Neural cell (in vitro differentiated cells): Measurements from ENCODE around the gene AGAP2. TPM values are rescaled to one million over a fixed set of nuclear protein-coding genes. Genes with fewer than 3 reads are reported as not detected.

Source experiments
- H2AFZ ChIP-seq: fragments of 200-600, 300-800 bp; sonication (generic), shearing (Covaris generic); 2 replicates; pipeline ENCODE4 v1.6.0; 2014; ENCODE audit warnings: low read depth, mild to moderate bottlenecking, antibody characterized with exemption, low read length, moderate library complexity
- H3F3A ChIP-seq: fragments of 200-600 bp; shearing (Covaris generic); 2 replicates; pipeline ENCODE4 v1.6.1; 2016; ENCODE audit warnings: mild to moderate bottlenecking, moderate library complexity, mixed read lengths, antibody characterized with exemption, low read length; ENCODE audit not compliant: insufficient read depth, poor library complexity, severe bottlenecking
- H3K27ac ChIP-seq: fragments of 200-600, 300-800 bp; sonication (generic), shearing (Covaris generic); 2 replicates; pipeline ENCODE4 v1.5.1; 2014; ENCODE audit warnings: mild to moderate bottlenecking, low read length, moderate library complexity
- H3K27me3 ChIP-seq: fragments of 300-800, 200-600 bp; sonication (generic), shearing (Covaris generic); 2 replicates; pipeline ENCODE4 v1.6.0; 2014; ENCODE audit warnings: mild to moderate bottlenecking, low read depth, low read length, moderate library complexity; ENCODE audit not compliant: insufficient read depth
- H3K36me3 ChIP-seq: fragments of 300-800, 200-600 bp; sonication (generic), shearing (Covaris generic); 2 replicates; pipeline ENCODE4 v1.5.1; 2014; ENCODE audit warnings: mild to moderate bottlenecking, antibody characterized with exemption, low read length, moderate library complexity; ENCODE audit not compliant: insufficient read depth
- H3K4me2 ChIP-seq: fragments of 300-800, 200-600 bp; sonication (generic), shearing (Covaris generic); 2 replicates; pipeline ENCODE4 v1.6.0; 2014; ENCODE audit warnings: mild to moderate bottlenecking, low read length
- H3K4me3 ChIP-seq: fragments of 300-800, 200-600 bp; sonication (generic), shearing (Covaris generic); 2 replicates; pipeline ENCODE4 v1.5.1; 2014; ENCODE audit warnings: mild to moderate bottlenecking, low read length, moderate library complexity
- H3K79me2 ChIP-seq: fragments of 200-600 bp; shearing (Covaris generic); replicated peaks from 2 replicates; pipeline ENCODE4 v1.6.0; 2014; ENCODE audit warnings: mild to moderate bottlenecking, low read length, moderate library complexity; ENCODE audit not compliant: insufficient read depth
- H3K9ac ChIP-seq: fragments of 300-800, 200-600 bp; sonication (generic), shearing (Covaris generic); 2 replicates; pipeline ENCODE4 v1.6.1; 2016; ENCODE audit warnings: mild to moderate bottlenecking, low read length, mixed read lengths
- H3K9me2 ChIP-seq: fragments of 200-600 bp; shearing (Covaris generic); 2 replicates; pipeline ENCODE4 v1.6.1; 2016; ENCODE audit warnings: mild to moderate bottlenecking, low read length, mixed read lengths; ENCODE audit not compliant: insufficient read depth
- H3K9me3 ChIP-seq: fragments of 200-600, 300-800 bp; sonication (generic), shearing (Covaris generic); 2 replicates; pipeline ENCODE4 v1.6.1; 2016; ENCODE audit warnings: mild to moderate bottlenecking, mixed run types, low read length, moderate library complexity, mixed read lengths
- H4K20me1 ChIP-seq: fragments of 200-600 bp; shearing (Covaris generic); 2 replicates; pipeline ENCODE4 v1.6.1; 2016; ENCODE audit warnings: mild to moderate bottlenecking, mixed run types; ENCODE audit not compliant: insufficient read depth
- EP300 ChIP-seq: fragments of 450-650 bp; conservative IDR thresholded peaks from 2 replicates; pipeline ENCODE4 v1.6.1; 2014; ENCODE audit warnings: antibody characterized with exemption, mild to moderate bottlenecking, moderate library complexity; ENCODE audit not compliant: poor library complexity, severe bottlenecking
- EZH2 ChIP-seq: fragments of 200-600, 300-800 bp; shearing (Covaris generic), sonication (generic); IDR thresholded peaks from 2 replicates; pipeline ENCODE4 v1.6.1; 2014; ENCODE audit warnings: antibody characterized with exemption, low read length, borderline replicate concordance, mild to moderate bottlenecking; ENCODE audit not compliant: insufficient read depth, poor library complexity, severe bottlenecking
- MXI1 ChIP-seq: fragments of 450-650 bp; conservative IDR thresholded peaks from 2 replicates; pipeline ENCODE4 v1.6.1; 2014; ENCODE audit warnings: antibody characterized with exemption, mild to moderate bottlenecking; ENCODE audit not compliant: poor library complexity, severe bottlenecking
- POLR2AphosphoS5 ChIP-seq: IDR thresholded peaks from 2 replicates; pipeline ENCODE4 v1.6.1; 2012
- RAD21 ChIP-seq: fragments of 450-650 bp; conservative IDR thresholded peaks from 2 replicates; pipeline ENCODE4 v1.6.1; 2014; ENCODE audit warnings: antibody characterized with exemption, mild to moderate bottlenecking, moderate library complexity
- SMC3 ChIP-seq: fragments of 450-650 bp; conservative IDR thresholded peaks from 2 replicates; pipeline ENCODE4 v1.6.1; 2014; ENCODE audit warnings: antibody characterized with exemption, mild to moderate bottlenecking, moderate library complexity; ENCODE audit not compliant: poor library complexity
- TAF1 ChIP-seq: IDR thresholded peaks from 2 replicates; pipeline ENCODE4 v1.6.1; 2012; ENCODE audit warnings: low read depth
- polyA plus RNA-seq: library from polyadenylated mRNA; depleted of rRNA; stranded (reverse); fragments of >200 nt; gene quantifications from 2 replicates; pipeline ENCODE4 v1.2.3, GENCODE V29; 2014
- TF ChIP-seq, protein P1 (sequence below): fragments of 450-650 bp; IDR thresholded peaks from 2 replicates; pipeline ENCODE4 v1.5.1; 2014; ENCODE audit warnings: antibody characterized with exemption, mild to moderate bottlenecking, moderate library complexity; ENCODE audit not compliant: poor library complexity, severe bottlenecking
- TF ChIP-seq, protein P2 (sequence below): IDR thresholded peaks from 2 replicates; pipeline ENCODE4 v1.6.1; 2012; ENCODE audit warnings: borderline replicate concordance

AGAP2 gene
- polyA plus RNA-seq, 1 donor from 2014 or later = 19.3 TPM

DNA sequence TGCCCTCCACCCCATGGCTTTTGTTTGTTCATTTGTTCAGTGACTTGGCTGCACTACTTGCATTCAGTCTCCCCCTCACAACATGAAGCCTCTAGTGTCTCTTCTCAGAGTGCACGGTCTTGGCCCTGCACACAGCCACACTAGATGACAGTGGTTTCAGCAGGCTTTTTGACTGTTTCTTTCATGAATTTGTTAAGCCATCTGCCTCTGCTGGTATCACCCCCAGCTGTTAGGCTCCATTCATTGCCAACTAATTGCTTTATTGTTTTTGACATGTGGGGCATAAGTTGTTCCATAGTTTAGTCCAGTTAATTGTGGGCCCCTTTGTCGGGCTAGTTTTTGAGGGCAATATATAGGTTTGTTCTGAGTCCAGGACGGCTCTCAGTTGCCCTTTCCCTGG is 25.8 kb downstream of the AGAP2 start:
- TF ChIP-seq MXI1 (no peak), SMC3 (no peak), TAF1 (no peak), RAD21 (no peak), POLR2AphosphoS5 (no peak), EP300 (no peak), EZH2 (no peak)
- TF ChIP-seq, protein P1, sequence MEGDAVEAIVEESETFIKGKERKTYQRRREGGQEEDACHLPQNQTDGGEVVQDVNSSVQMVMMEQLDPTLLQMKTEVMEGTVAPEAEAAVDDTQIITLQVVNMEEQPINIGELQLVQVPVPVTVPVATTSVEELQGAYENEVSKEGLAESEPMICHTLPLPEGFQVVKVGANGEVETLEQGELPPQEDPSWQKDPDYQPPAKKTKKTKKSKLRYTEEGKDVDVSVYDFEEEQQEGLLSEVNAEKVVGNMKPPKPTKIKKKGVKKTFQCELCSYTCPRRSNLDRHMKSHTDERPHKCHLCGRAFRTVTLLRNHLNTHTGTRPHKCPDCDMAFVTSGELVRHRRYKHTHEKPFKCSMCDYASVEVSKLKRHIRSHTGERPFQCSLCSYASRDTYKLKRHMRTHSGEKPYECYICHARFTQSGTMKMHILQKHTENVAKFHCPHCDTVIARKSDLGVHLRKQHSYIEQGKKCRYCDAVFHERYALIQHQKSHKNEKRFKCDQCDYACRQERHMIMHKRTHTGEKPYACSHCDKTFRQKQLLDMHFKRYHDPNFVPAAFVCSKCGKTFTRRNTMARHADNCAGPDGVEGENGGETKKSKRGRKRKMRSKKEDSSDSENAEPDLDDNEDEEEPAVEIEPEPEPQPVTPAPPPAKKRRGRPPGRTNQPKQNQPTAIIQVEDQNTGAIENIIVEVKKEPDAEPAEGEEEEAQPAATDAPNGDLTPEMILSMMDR = no peak
- TF ChIP-seq, protein P2, sequence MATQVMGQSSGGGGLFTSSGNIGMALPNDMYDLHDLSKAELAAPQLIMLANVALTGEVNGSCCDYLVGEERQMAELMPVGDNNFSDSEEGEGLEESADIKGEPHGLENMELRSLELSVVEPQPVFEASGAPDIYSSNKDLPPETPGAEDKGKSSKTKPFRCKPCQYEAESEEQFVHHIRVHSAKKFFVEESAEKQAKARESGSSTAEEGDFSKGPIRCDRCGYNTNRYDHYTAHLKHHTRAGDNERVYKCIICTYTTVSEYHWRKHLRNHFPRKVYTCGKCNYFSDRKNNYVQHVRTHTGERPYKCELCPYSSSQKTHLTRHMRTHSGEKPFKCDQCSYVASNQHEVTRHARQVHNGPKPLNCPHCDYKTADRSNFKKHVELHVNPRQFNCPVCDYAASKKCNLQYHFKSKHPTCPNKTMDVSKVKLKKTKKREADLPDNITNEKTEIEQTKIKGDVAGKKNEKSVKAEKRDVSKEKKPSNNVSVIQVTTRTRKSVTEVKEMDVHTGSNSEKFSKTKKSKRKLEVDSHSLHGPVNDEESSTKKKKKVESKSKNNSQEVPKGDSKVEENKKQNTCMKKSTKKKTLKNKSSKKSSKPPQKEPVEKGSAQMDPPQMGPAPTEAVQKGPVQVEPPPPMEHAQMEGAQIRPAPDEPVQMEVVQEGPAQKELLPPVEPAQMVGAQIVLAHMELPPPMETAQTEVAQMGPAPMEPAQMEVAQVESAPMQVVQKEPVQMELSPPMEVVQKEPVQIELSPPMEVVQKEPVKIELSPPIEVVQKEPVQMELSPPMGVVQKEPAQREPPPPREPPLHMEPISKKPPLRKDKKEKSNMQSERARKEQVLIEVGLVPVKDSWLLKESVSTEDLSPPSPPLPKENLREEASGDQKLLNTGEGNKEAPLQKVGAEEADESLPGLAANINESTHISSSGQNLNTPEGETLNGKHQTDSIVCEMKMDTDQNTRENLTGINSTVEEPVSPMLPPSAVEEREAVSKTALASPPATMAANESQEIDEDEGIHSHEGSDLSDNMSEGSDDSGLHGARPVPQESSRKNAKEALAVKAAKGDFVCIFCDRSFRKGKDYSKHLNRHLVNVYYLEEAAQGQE = no peak
- H3K36me3 ChIP-seq = peaks cover 3% of the 10 kb centered on the region
- no peaks in the 10 kb centered on the region for H3K9me3 ChIP-seq
- no peak overlapping the region for H3K4me2 ChIP-seq
- H3F3A ChIP-seq = no peaks in the 10 kb centered on the region
- H3K9me2 ChIP-seq = no peaks in the 10 kb centered on the region
- no peaks in the 10 kb centered on the region for H4K20me1 ChIP-seq
- no peaks in the 10 kb centered on the region for H3K79me2 ChIP-seq
- no peak overlapping the region for H3K9ac ChIP-seq
- H3K27me3 ChIP-seq = no peaks in the 10 kb centered on the region
- no peak overlapping the region for H3K27ac ChIP-seq
- no peak overlapping the region for H2AFZ ChIP-seq
- H3K4me3 ChIP-seq = no peak overlapping the region

DNA sequence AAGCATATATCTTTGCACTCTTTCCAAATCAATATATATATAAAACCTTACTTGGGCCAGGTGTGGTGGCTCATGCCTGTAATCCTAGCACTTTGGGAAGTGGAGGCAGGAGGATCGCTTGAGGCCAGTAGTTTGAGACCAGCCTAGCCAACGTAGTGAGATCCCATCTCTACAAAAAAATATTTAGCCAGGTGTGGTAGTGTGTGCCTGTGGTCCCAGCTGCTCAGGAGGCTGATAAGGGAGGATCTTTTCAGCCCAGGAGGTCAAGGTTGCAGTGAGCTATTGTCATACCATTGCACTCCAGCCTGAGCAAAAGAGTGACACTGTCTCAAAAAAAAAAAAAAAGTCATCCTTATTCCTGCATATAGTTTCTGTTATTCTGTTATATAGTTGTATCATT is 30.2 kb downstream of the AGAP2 start:
- no peaks in the 10 kb centered on the region for H3K9me2 ChIP-seq
- H3K27ac ChIP-seq = no peak overlapping the region
- H3K4me2 ChIP-seq = no peak overlapping the region
- TF ChIP-seq SMC3 (no peak), POLR2AphosphoS5 (no peak), MXI1 (no peak), EP300 (no peak), RAD21 (no peak), EZH2 (no peak), TAF1 (no peak)
- TF ChIP-seq, protein P1 = no peak
- TF ChIP-seq, protein P2 = no peak
- no peaks in the 10 kb centered on the region for H3F3A ChIP-seq
- H3K79me2 ChIP-seq = no peaks in the 10 kb centered on the region
- no peak overlapping the region for H2AFZ ChIP-seq
- H3K4me3 ChIP-seq = no peak overlapping the region
- no peak overlapping the region for H3K9ac ChIP-seq
- H3K36me3 ChIP-seq = peaks cover 6% of the 10 kb centered on the region
- no peaks in the 10 kb centered on the region for H4K20me1 ChIP-seq
- H3K9me3 ChIP-seq = no peaks in the 10 kb centered on the region
- no peaks in the 10 kb centered on the region for H3K27me3 ChIP-seq
